OCI-LY1 (cell line): ENCODE data around the gene MXRA5.
"Not testable (repeated sequence)": the region's sequence is repeated elsewhere in the genome, so short reads cannot be mapped to it uniquely, and the experiment has no call there.

Experiments
- H2AFZ ChIP-seq: fragments of 200-600 bp; sonication (generic), shearing (Covaris generic); 2 replicates; pipeline ENCODE4 v1.6.0; 2014; ENCODE audit warnings: antibody characterized with exemption, mild to moderate bottlenecking, low read length
- H3F3A ChIP-seq: fragments of 200-600 bp; sonication (generic), shearing (Covaris generic); 2 replicates; pipeline ENCODE4 v1.6.0; 2014; ENCODE audit warnings: mild to moderate bottlenecking, antibody characterized with exemption, low read length, moderate library complexity; ENCODE audit not compliant: insufficient read depth
- H3K27ac ChIP-seq: fragments of 200-600 bp; sonication (generic); 2 replicates; pipeline ENCODE4 v1.5.1; 2014; ENCODE audit warnings: low read length, mixed run types, mild to moderate bottlenecking, low read depth; ENCODE audit not compliant: poor library complexity, severe bottlenecking
- H3K27me3 ChIP-seq: fragments of 200-600 bp; sonication (generic); 2 replicates; pipeline ENCODE4 v1.6.0; 2014; ENCODE audit warnings: antibody characterized with exemption, mild to moderate bottlenecking, low read length, moderate library complexity; ENCODE audit not compliant: insufficient read depth
- H3K36me3 ChIP-seq: fragments of 200-600 bp; sonication (generic); 2 replicates; pipeline ENCODE4 v1.6.1; 2014; ENCODE audit warnings: mild to moderate bottlenecking, antibody characterized with exemption, low read length, moderate library complexity, mixed read lengths; ENCODE audit not compliant: insufficient read depth
- H3K4me1 ChIP-seq: fragments of 200-600 bp; sonication (generic); 2 replicates; pipeline ENCODE4 v1.5.1; 2014; ENCODE audit warnings: mild to moderate bottlenecking, low read length, moderate library complexity; ENCODE audit not compliant: insufficient read depth, severe bottlenecking
- H3K4me2 ChIP-seq: fragments of 200-600 bp; sonication (generic), shearing (Covaris generic); 2 replicates; pipeline ENCODE4 v1.6.1; 2014; ENCODE audit warnings: low read length
- H3K4me3 ChIP-seq: fragments of 200-600 bp; sonication (generic); 2 replicates; pipeline ENCODE4 v1.5.1; 2014; ENCODE audit warnings: low read length, low read depth, mild to moderate bottlenecking, mixed read lengths; ENCODE audit not compliant: poor library complexity, severe bottlenecking
- H3K79me2 ChIP-seq: fragments of 200-600 bp; shearing (Covaris generic); 2 replicates; pipeline ENCODE4 v1.6.1; 2016; ENCODE audit warnings: mixed run types, low read length, mixed read lengths; ENCODE audit not compliant: insufficient read depth
- H3K9ac ChIP-seq: fragments of 200-600 bp; sonication (generic), shearing (Covaris generic); 2 replicates; pipeline ENCODE4 v1.6.1; 2014; ENCODE audit warnings: mild to moderate bottlenecking, low read length, mixed read lengths
- H3K9me2 ChIP-seq: fragments of 200-600 bp; sonication (generic), shearing (Covaris generic); 2 replicates; pipeline ENCODE4 v1.6.1; 2014; ENCODE audit warnings: low read depth, mild to moderate bottlenecking, low read length, mixed read lengths
- H3K9me3 ChIP-seq: fragments of 200-600 bp; shearing (Covaris generic); 2 replicates; pipeline ENCODE4 v1.6.1; 2014; ENCODE audit warnings: low read length, mixed read lengths
- H4K20me1 ChIP-seq: fragments of 200-600 bp; sonication (generic), shearing (Covaris generic); 2 replicates; pipeline ENCODE4 v1.6.0; 2016; ENCODE audit warnings: mild to moderate bottlenecking, low read length; ENCODE audit not compliant: insufficient read depth
- EZH2 ChIP-seq: fragments of 200-600 bp; sonication (generic), shearing (Covaris generic); IDR thresholded peaks from 2 replicates; pipeline ENCODE4 v1.8.0; 2017; ENCODE audit warnings: borderline replicate concordance, mixed run types, mild to moderate bottlenecking, antibody characterized with exemption, low read length, moderate library complexity, mixed read lengths
- TF ChIP-seq, protein P1 (sequence below): fragments of 200-600 bp; sonication (generic), shearing (Covaris generic); IDR thresholded peaks from 2 replicates; pipeline ENCODE4 v1.5.1; 2017; ENCODE audit warnings: mild to moderate bottlenecking, antibody characterized with exemption, low read length, moderate library complexity, mixed read lengths

MXRA5 gene

GRCh38 chrX:3348191-3348590 is 1.7 kb upstream of the MXRA5 start:
- H3K9me3 ChIP-seq: no peaks in the 10 kb centered on the region
- H3K4me1 ChIP-seq: no peaks in the 10 kb centered on the region
- H3K36me3 ChIP-seq: no peaks in the 10 kb centered on the region
- H3K27ac ChIP-seq: no peak overlapping the region
- no peaks in the 10 kb centered on the region for H3K9me2 ChIP-seq
- no peak overlapping the region for H3K4me2 ChIP-seq
- TF ChIP-seq, protein P1, sequence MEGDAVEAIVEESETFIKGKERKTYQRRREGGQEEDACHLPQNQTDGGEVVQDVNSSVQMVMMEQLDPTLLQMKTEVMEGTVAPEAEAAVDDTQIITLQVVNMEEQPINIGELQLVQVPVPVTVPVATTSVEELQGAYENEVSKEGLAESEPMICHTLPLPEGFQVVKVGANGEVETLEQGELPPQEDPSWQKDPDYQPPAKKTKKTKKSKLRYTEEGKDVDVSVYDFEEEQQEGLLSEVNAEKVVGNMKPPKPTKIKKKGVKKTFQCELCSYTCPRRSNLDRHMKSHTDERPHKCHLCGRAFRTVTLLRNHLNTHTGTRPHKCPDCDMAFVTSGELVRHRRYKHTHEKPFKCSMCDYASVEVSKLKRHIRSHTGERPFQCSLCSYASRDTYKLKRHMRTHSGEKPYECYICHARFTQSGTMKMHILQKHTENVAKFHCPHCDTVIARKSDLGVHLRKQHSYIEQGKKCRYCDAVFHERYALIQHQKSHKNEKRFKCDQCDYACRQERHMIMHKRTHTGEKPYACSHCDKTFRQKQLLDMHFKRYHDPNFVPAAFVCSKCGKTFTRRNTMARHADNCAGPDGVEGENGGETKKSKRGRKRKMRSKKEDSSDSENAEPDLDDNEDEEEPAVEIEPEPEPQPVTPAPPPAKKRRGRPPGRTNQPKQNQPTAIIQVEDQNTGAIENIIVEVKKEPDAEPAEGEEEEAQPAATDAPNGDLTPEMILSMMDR: no peak
- TF ChIP-seq EZH2: no peak
- no peak overlapping the region for H2AFZ ChIP-seq
- H3K27me3 ChIP-seq: no peaks in the 10 kb centered on the region
- H3K79me2 ChIP-seq: no peaks in the 10 kb centered on the region
- no peaks in the 10 kb centered on the region for H4K20me1 ChIP-seq
- H3F3A ChIP-seq: no peaks in the 10 kb centered on the region
- H3K9ac ChIP-seq: no peak overlapping the region
- H3K4me3 ChIP-seq: no peak overlapping the region

DNA sequence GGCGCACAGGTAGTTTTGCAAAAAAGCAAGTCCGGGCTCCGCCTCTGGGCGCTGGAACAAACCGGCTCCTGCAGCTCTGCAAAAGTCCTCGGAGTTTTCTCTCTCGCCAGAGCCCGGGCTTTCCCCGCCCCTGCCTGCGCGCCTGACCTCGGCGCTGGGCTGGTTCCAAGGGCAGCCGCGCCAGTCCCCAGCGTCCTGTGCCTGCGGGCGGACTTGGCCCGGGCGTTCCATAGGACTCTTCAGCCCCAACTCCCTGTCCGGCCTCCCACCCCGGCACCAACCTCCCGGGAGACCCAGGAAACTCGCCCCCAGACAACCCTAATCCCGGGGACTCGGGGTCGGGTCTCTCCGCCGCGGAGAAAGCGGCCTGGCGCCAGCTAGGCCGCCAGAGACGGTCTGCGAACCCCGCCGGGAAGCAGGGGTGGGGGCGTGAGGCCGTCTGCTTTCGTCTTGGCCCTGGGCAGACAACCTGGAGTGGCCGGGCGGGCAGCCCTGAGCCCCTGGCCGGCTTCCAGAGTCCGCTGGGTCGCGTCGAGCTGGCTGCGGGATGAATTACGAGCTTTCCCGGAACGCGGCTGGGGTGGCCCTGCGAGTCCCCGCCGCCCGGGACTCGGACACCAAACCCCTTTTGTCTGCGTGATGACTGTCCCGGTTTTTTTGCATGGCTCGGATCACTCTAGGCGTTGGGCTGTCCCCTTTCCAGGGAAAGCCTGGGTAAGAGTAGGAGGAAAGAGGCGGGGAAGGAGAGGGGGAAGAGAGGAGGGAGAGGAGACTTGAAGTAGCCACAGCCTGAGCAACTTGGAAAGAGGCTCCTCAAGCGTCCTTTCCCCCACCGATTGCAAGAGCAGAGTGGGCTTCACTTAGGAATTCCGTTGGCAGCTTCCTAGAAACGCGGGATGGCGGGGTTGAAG is 916 bp downstream of the MXRA5 start:
- Histone ChIP-seq H3K9me3 (no peaks in the 10 kb centered on the region), H3K27me3 (no peaks in the 10 kb centered on the region), H3K4me1 (no peaks in the 10 kb centered on the region), H4K20me1 (no peaks in the 10 kb centered on the region), H3K9ac (no peak overlapping the region), H3F3A (no peaks in the 10 kb centered on the region), H2AFZ (no peak overlapping the region), H3K9me2 (no peaks in the 10 kb centered on the region), H3K36me3 (no peaks in the 10 kb centered on the region), H3K27ac (no peak overlapping the region), H3K4me3 (no peak overlapping the region), H3K4me2 (no peak overlapping the region), H3K79me2 (no peaks in the 10 kb centered on the region)
- TF ChIP-seq, protein P1: no peak
- no peak for TF ChIP-seq EZH2

GRCh38 chrX:3343569-3343968 is 2.9 kb downstream of the MXRA5 start:
- not testable (repeated sequence) for H3K36me3 ChIP-seq, H3K4me2 ChIP-seq, H3K4me3 ChIP-seq, H3K4me1 ChIP-seq, H4K20me1 ChIP-seq, H3K9me3 ChIP-seq, H3K79me2 ChIP-seq, H3K27ac ChIP-seq, H3F3A ChIP-seq, H2AFZ ChIP-seq, H3K9ac ChIP-seq, H3K9me2 ChIP-seq, H3K27me3 ChIP-seq

DNA sequence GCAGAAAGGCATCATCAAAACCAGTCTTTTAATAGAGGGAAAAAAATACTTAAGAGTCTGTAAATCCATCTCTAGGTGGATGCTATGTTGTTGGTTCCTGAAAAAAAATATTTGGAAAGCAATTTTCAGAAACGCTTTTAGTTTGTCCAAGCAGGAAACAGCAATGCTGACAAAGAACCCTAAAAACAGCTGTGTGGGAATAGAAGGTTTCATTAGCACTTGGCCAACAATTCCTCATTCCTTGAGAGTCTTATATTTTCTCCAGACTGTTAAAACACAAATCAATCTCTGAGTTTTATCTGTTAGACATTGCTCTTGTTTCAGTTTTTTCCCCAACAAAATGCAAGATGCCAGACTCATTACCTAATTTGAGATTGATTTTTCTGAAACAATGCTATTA is 6.4 kb downstream of the MXRA5 start:
- Histone ChIP-seq H4K20me1 (no peaks in the 10 kb centered on the region), H3K79me2 (no peaks in the 10 kb centered on the region), H3K9me3 (no peaks in the 10 kb centered on the region), H3K9me2 (no peaks in the 10 kb centered on the region), H3K4me2 (no peak overlapping the region), H3K27me3 (no peaks in the 10 kb centered on the region), H3K9ac (no peak overlapping the region), H3K27ac (no peak overlapping the region), H3K4me3 (no peak overlapping the region), H3K36me3 (no peaks in the 10 kb centered on the region), H3F3A (no peaks in the 10 kb centered on the region), H3K4me1 (no peaks in the 10 kb centered on the region), H2AFZ (no peak overlapping the region)
- TF ChIP-seq, protein P1: no peak
- TF ChIP-seq EZH2: no peak
